Fibroblast of pulmonary artery (primary cell): Measurements from ENCODE around the gene ZCCHC24.
A peak's percentile ranks its signal among the peaks of the same experiment; 100 is the strongest.

Experiments
- DNase-seq: peaks from one replicate; pipeline ENCODE4 v3.0.0-alpha.2; 2010; ENCODE audit warnings: low read depth
- H3K4me3 ChIP-seq: replicated peaks from 2 replicates; pipeline ENCODE4 v1.5.1; 2011; ENCODE audit warnings: low read depth, mild to moderate bottlenecking, control low read depth, low read length, moderate library complexity
- TF ChIP-seq, protein P1 (sequence below): IDR thresholded peaks from 2 replicates; pipeline ENCODE4 v1.5.1; 2011; ENCODE audit warnings: mild to moderate bottlenecking, control low read depth, low read length, inconsistent platforms; ENCODE audit errors: missing control alignments

The ZCCHC24 gene

DNA sequence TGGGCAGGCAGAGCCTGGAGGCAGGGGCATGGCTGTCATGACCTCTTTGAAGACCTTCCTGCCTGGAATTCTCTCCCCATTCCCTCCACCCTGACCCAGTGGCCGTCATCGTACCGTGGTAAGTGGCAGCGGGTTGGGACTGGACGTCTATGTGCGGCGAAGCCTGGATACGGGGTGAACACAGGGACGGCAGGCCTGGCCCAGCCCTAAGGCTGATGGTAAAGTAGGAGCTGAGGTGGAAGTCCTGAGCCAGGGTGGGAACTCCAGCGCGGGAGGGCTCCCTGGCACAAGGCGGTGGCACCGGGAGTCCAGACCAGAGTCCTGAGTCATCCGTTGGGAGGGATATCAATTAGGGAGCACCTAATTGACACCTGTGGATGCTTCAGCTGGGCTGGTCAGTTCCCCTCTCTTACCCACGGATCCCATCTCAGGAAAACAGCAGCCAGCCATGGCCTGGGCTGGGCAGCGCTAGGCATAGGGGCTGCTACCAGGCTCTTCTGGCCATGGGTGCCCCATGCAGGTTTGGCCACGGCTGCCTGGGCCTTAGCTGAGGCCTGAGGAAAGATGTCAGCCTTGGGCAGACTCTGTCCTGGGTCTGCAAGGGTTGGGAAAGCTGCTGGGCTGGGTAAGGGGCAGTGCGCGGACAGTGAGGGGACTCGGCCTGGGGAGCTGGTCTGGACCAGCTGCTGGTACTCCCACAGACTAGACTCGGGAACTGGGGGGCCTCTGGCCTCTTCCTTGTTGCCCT, 94.8 kb downstream of the ZCCHC24 start:
- DNase-seq = no peak
- H3K4me3 ChIP-seq = no peak overlapping the region
- TF ChIP-seq, protein P1, sequence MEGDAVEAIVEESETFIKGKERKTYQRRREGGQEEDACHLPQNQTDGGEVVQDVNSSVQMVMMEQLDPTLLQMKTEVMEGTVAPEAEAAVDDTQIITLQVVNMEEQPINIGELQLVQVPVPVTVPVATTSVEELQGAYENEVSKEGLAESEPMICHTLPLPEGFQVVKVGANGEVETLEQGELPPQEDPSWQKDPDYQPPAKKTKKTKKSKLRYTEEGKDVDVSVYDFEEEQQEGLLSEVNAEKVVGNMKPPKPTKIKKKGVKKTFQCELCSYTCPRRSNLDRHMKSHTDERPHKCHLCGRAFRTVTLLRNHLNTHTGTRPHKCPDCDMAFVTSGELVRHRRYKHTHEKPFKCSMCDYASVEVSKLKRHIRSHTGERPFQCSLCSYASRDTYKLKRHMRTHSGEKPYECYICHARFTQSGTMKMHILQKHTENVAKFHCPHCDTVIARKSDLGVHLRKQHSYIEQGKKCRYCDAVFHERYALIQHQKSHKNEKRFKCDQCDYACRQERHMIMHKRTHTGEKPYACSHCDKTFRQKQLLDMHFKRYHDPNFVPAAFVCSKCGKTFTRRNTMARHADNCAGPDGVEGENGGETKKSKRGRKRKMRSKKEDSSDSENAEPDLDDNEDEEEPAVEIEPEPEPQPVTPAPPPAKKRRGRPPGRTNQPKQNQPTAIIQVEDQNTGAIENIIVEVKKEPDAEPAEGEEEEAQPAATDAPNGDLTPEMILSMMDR = no peak

DNA sequence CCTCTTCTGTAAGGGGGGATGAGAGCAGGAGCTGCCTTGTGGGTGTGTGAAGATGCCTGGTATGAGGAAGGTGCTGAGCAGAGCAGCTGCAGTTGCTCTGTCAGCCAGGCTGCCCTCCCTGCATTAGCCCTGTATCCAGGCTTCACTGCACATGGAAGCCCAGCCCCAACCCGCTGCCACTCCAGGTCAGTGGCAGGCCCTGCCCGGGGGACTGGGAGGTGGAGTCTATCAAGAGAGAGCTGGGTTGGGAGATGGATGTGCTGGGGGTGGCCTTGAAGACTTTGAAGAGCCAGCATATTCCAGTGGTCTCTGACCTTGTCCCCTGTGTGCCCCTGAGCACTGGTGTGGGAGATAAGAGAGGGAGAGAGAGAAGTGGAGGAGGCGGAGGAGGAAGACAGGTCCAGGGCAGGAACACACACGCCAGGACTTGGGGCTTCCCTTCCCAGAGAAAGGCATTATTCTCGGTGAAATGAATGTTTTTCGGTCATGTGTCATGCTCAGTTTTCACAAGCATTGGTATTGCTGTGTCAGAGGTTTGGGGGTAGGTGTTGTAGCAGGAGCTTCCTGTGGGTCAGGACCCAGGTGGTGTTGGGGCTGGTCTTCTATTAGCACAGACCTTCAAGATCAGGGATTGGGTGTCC, 95.5 kb downstream of the ZCCHC24 start:
- TF ChIP-seq, protein P1 = no peak
- H3K4me3 ChIP-seq = no peak overlapping the region
- DNase-seq = no peak

DNA sequence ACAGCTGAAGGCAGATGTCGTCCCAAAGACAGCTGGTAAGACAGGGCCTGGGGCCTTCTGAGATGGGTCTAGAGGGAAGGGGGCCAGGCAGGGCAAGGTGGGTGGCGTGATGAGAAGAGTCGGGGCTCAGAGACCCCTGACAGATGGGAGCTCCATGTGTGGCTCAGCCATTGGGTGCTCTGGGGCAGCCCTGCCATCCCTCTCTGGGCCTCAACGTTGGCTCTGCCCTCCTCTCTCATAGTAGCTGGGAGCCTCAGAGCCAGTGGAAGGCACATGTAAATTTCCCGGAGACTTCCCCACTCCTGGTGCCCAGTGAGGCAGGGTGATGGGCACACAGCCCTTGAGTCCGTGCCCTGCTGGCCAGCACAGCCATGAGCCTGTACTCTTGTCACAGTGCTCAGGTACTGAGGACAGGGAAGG, 96.3 kb downstream of the ZCCHC24 start:
- peak overlapping the region; percentile 75 for H3K4me3 ChIP-seq
- DNase-seq = no peak
- TF ChIP-seq, protein P1 = no peak

DNA sequence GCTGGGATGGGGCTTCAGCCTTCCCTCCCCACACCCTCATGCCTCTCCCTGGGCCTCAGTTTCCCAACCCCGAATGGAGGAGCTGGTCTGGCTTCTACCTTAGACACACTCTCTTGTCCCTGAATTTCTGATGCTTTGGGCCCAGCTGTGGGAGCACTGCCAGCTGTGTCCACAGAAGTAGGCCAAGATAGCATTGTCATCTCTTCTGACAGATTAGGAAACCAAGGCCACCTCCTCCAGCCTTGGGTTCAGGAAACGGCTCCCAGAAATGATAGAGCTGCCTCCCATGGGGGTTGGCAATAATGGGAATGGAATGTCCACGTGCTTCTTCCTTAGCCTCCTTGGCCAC, 96.8 kb downstream of the ZCCHC24 start:
- TF ChIP-seq, protein P1 = no peak
- DNase-seq = peak; percentile 26
- peak overlapping the region; percentile 75 for H3K4me3 ChIP-seq

DNA sequence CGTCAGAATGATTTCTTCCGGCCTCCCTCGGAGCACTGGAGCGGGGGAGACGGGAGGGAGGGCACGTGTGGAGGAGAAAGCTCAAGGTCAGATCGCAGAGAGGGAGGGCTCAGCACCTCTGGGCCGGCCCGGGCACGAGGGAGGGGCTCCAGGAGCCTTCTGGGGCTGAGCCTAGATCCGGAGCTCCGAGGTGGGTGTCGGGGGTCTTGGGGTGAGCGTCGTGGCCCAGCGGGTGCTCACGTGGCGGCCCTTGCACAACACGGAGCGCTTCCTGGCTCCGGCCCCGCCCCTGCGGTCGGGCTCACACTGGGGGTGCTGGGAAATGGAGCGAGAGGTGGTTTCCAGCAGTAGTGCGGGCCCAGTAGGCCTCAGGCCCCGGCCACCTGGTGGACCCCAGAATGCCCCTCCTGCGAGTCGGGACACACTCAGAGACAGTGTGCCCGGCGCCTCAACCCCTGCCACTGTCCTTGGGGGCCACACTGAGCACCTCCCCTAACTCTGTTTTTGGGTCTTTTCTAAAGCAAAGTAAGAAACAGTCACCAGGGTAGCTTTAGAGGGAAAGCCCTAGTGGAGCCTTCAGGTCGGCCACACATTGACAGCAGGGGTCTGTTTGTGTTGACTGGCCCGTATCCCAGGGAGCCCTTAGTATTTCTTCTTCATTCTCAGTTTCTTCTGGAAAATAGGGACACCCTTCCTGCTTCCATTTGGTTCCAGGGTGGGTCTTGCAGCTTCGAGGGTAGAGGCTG, 97.4 kb downstream of the ZCCHC24 start:
- TF ChIP-seq, protein P1 = no peak
- DNase-seq = peak; percentile 72
- peak overlapping the region; percentile 75 for H3K4me3 ChIP-seq

DNA sequence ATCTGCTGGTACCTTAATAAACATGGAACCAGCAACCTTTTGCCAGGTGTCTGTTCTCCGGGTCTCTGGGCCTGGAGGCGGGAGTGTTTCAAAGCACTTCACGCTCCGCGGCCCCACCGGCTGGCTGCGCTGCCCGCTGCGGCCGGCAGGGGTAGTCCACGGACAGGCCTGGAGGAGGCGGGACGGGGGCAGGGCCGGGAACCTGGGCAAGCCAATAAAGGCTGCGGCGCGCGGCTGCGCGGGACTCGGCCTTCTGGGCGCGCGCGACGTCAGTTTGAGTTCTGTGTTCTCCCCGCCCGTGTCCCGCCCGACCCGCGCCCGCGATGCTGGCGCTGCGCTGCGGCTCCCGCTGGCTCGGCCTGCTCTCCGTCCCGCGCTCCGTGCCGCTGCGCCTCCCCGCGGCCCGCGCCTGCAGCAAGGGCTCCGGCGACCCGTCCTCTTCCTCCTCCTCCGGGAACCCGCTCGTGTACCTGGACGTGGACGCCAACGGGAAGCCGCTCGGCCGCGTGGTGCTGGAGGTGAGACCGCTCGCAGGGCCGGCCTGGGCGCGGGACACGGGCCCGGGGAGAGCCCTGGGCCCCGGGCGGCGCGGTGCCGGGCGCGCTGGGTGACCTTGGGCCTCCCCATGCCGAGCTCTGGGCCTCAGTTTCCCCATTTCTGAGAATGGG, 98.1 kb downstream of the ZCCHC24 start, which contains the start of gene PPIF:
TSS of gene PPIF (plus strand) at position 244 of the 668 bp plus-strand sequence. CDS start at position 324, 80 bp downstream.
- TF ChIP-seq, protein P1 = peak; percentile 58
- DNase-seq = peak; percentile 93
- H3K4me3 ChIP-seq = peak within 1 kb of the TSS; percentile 75
